ENCODE data around the gene BRD1.

Gene BRD1

DNA sequence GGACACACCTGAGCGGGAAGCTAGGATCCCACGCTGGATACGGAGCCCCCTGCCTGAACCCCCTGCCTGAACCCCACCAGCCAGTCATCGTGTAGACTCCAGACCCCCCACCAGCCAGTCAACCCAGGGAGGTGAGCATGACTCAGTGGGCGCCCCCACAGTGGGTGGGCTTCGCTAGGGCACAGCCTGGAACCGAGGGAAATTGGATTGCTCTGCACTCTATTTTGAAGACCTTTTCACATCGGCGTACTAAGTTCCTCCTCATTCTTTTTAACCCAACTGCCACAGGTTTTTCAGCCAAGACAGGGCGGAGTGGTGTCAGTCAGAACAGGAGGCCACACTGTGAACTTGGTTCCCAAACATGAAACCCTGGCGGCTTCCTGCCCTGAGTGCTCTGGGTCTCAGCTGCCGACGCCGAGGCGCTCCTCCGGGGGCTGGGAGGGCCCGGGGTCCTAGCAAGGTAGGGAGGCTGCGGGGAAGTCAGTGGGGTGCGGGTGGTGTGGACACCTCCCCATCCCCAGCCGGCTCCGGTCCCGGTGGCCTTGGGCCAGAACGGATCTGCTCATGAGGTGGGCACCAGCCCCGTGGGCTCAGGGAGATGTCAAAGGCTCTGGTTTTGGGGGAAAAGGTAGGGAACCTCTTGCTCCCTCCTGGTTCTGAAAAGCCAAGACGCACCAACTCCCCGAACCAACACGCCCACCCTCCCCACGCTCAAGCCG lies 57.0 kb downstream of the BRD1 start:
- H2AFZ ChIP-seq (ENCODE audit: low read depth): no peak overlapping the region
- H3K4me1 ChIP-seq (ENCODE audit: low read depth, poor library complexity, severe bottlenecking): no peaks in the 10 kb centered on the region
- no peak overlapping the region for H3K27ac ChIP-seq
- TF ChIP-seq, protein P1, sequence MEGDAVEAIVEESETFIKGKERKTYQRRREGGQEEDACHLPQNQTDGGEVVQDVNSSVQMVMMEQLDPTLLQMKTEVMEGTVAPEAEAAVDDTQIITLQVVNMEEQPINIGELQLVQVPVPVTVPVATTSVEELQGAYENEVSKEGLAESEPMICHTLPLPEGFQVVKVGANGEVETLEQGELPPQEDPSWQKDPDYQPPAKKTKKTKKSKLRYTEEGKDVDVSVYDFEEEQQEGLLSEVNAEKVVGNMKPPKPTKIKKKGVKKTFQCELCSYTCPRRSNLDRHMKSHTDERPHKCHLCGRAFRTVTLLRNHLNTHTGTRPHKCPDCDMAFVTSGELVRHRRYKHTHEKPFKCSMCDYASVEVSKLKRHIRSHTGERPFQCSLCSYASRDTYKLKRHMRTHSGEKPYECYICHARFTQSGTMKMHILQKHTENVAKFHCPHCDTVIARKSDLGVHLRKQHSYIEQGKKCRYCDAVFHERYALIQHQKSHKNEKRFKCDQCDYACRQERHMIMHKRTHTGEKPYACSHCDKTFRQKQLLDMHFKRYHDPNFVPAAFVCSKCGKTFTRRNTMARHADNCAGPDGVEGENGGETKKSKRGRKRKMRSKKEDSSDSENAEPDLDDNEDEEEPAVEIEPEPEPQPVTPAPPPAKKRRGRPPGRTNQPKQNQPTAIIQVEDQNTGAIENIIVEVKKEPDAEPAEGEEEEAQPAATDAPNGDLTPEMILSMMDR (conservative IDR thresholded peaks at IDR 0.05; ENCODE audit: low read depth, low read length): no peak
- no peaks in the 10 kb centered on the region for H3K27me3 ChIP-seq (ENCODE audit: insufficient read depth, low read depth)
- H3K4me3 ChIP-seq (IDR thresholded peaks at IDR 0.05; ENCODE audit: insufficient read depth, low read depth, low read length): no peak overlapping the region
- H3K9ac ChIP-seq: no peak overlapping the region
- H3K79me2 ChIP-seq (ENCODE audit: insufficient read depth, low read depth): no peaks in the 10 kb centered on the region
- H4K20me1 ChIP-seq (ENCODE audit: insufficient read depth): no peaks in the 10 kb centered on the region
- H3K36me3 ChIP-seq (ENCODE audit: insufficient read depth): no peaks in the 10 kb centered on the region
- no peak overlapping the region for H3K4me2 ChIP-seq

DNA sequence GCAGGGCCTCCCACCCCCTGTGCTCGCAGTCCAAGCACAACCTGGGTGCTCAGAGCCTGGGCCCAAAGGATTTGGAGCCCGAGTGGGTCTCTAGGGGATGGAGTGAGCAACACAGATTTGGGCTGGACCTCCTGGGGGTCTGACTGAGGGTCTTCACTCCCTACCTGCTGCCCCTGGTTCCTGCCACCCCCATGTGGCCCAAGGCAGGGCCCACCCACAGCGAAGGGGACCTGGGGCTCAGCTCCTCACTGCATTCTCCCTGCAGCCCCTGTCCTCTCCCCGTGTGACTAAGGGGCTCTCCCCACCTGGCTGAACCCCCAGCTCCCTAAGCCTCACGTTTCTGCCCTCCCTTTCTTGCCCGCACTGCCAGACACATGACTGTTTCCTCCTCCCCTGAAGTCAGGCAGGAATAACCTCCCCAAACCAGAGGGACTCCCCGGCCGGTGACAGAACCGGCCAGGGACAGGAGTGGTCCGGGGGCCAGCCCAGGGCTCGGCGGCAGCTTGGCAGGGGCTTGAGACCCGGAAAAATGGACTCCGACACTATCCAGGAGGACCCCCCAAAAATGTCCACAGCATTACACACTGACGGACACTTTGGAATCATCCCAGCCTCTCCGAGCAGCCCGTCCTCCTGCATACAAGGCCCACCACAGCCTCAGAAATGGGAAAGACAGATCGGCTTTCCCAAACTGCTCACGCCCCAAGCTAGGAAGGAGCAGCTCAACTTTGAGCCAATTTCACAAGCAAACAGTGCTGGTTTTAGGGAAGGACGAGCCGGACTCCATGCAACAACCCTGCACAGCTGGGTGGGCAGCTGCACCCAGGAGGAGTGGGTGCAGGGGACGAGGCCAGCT lies 57.8 kb downstream of the BRD1 start:
- H3K4me2 ChIP-seq: no peak overlapping the region
- H3K79me2 ChIP-seq (ENCODE audit: insufficient read depth, low read depth): no peaks in the 10 kb centered on the region
- no peaks in the 10 kb centered on the region for H3K36me3 ChIP-seq (ENCODE audit: insufficient read depth)
- no peak overlapping the region for H3K9ac ChIP-seq
- no peaks in the 10 kb centered on the region for H3K4me1 ChIP-seq (ENCODE audit: low read depth, poor library complexity, severe bottlenecking)
- no peaks in the 10 kb centered on the region for H4K20me1 ChIP-seq (ENCODE audit: insufficient read depth)
- TF ChIP-seq, protein P1 (conservative IDR thresholded peaks at IDR 0.05; ENCODE audit: low read depth, low read length): no peak
- no peak overlapping the region for H3K4me3 ChIP-seq (IDR thresholded peaks at IDR 0.05; ENCODE audit: insufficient read depth, low read depth, low read length)
- no peak overlapping the region for H2AFZ ChIP-seq (ENCODE audit: low read depth)
- H3K27me3 ChIP-seq (ENCODE audit: insufficient read depth, low read depth): no peaks in the 10 kb centered on the region
- no peak overlapping the region for H3K27ac ChIP-seq

DNA sequence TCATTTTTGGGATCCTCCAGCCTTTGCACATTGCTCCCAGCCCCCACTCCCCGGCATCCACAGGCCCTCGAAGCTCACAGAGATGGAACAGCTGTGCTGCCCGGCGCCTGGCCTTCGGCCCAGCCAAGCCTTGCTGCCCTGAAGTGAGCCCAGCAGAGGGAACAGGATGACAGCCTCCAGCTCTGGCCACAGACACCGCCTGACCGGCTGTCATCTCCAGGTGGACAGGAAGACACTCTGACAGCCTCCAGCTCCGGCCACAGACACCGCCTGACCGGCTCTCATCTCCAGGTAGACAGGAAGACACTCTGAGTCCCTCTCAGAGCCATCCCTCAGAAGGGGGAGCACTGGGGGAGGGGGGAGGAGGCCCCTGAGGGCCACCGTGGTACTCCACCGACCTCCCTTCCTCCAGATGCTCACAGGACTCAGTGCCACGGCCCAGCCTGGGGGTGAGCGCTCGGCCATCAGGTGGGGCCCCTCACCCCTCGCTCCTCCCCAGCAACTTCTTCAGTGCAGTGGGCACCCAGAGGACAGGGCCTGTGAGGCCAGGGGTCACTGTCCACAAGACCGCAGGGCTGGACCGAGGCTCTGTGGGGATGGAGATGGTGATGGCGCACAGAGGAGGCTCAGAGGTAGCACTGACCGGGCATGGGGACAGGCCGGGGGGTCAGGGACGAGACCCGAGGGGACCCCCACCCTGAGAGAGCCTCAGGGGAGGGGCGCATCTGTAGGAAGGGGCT lies 58.6 kb downstream of the BRD1 start:
- H2AFZ ChIP-seq (ENCODE audit: low read depth): no peak overlapping the region
- no peak overlapping the region for H3K27ac ChIP-seq
- no peaks in the 10 kb centered on the region for H4K20me1 ChIP-seq (ENCODE audit: insufficient read depth)
- H3K36me3 ChIP-seq (ENCODE audit: insufficient read depth): no peaks in the 10 kb centered on the region
- no peaks in the 10 kb centered on the region for H3K4me1 ChIP-seq (ENCODE audit: low read depth, poor library complexity, severe bottlenecking)
- no peak overlapping the region for H3K4me2 ChIP-seq
- H3K79me2 ChIP-seq (ENCODE audit: insufficient read depth, low read depth): no peaks in the 10 kb centered on the region
- no peak overlapping the region for H3K9ac ChIP-seq
- TF ChIP-seq, protein P1 (conservative IDR thresholded peaks at IDR 0.05; ENCODE audit: low read depth, low read length): no peak
- no peaks in the 10 kb centered on the region for H3K27me3 ChIP-seq (ENCODE audit: insufficient read depth, low read depth)
- H3K4me3 ChIP-seq (IDR thresholded peaks at IDR 0.05; ENCODE audit: insufficient read depth, low read depth, low read length): no peak overlapping the region

DNA sequence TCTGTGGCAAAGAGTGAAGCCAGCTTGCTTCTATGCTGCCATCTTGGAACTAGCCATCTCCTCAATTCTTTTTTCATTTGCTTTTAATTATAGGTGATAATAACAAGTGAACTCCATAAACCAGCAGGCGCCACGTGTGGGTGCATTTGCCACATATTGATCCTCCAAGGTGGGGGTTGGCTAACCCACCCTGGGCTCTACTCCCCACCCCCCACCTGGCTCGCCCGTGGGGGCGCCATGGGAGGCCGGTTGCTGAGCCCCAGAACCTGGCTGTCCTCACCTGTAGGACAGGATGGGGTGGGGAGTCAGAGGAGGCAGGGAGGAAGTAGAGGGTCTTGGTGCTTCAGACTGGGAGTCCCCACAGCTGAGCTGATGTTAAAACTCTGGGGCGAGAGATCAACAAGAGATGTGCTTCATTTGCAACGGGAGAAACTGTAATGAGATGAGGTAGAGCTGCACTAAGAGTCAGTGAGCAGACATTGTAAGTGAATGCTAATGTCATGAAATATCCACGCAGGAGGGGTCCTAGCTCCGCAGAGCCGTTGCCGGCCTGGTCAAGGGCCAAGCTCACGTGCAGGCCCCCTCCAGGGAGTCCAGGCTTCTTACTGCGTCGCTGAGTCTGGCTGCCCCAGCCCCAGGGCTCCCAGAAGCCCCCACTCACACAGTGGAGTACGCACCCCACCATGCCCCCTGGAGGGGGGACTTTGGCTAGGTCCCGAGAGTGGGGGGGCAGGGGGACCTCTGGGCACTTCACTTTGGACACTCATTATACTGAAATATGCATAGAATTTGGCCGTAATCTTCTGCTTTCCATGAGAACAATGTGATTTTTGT lies 59.4 kb downstream of the BRD1 start:
- no peak overlapping the region for H3K9ac ChIP-seq
- no peaks in the 10 kb centered on the region for H4K20me1 ChIP-seq (ENCODE audit: insufficient read depth)
- H3K4me1 ChIP-seq (ENCODE audit: low read depth, poor library complexity, severe bottlenecking): no peaks in the 10 kb centered on the region

More for the DNA sequence above, 59.4 kb downstream of the BRD1 start:
- no peaks in the 10 kb centered on the region for H3K36me3 ChIP-seq (ENCODE audit: insufficient read depth)
- H3K4me2 ChIP-seq: no peak overlapping the region
- no peaks in the 10 kb centered on the region for H3K79me2 ChIP-seq (ENCODE audit: insufficient read depth, low read depth)
- H3K27ac ChIP-seq: no peak overlapping the region
- TF ChIP-seq, protein P1 (conservative IDR thresholded peaks at IDR 0.05; ENCODE audit: low read depth, low read length): no peak
- no peak overlapping the region for H3K4me3 ChIP-seq (IDR thresholded peaks at IDR 0.05; ENCODE audit: insufficient read depth, low read depth, low read length)
- no peaks in the 10 kb centered on the region for H3K27me3 ChIP-seq (ENCODE audit: insufficient read depth, low read depth)
- no peak overlapping the region for H2AFZ ChIP-seq (ENCODE audit: low read depth)
